ENCODE measurements around the gene IFT122. TPM values are rescaled to one million over a fixed set of nuclear protein-coding genes. Genes with fewer than 3 reads are reported as not detected.

Gene IFT122
- total RNA-seq, 3 donors from 2014 or later, result 43.2 to 60.6 (median 45.8) TPM

DNA sequence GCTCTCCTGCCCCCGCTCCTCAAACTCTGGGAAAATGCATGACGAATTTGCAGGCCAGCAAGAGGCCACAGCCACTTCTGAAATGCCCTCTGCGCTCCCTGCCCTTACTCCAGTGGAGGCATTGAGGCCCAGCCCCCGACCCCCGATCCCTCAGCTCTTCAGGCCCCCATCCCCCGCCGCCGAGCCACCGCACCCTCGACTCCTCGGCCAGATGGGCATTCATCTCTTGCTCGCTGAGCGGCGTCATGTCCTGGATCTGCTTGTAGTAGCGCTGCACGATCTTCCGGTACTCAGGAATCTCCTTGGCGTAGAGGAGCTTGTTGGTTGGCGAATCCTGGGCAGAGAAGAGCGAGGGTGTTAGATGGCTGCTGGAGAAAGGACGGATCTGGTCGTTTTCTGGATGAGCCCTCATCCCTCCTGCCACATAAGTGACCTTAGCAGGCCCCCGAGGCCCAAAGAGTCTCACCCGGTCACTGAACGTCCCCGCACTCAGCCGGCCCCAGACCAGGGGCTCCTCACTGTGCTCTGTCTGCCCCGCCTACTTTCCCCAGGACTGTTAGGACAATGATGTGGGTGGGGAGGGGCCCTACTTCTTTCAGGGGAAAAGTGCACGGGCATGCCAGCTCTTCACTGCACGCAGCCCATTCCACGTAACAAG is 117.0 kb downstream of the IFT122 start:
- Histone ChIP-seq H3K27me3 (no peaks in the 10 kb centered on the region), H3K27ac (peak overlapping the region in 1 of 2 donors; percentile 77), H3K4me3 (no peak overlapping the region), H3K4me1 (peaks cover 0 to 9% of the 10 kb centered on the region in 2 donors), H3K9me3 (no peaks in the 10 kb centered on the region), H3K36me3 (no peaks in the 10 kb centered on the region)
- no peak for TF ChIP-seq POLR2AphosphoS5 (IDR thresholded peaks at IDR 0.05)
- no peak for TF ChIP-seq POLR2A (IDR thresholded peaks at IDR 0.05)
- no peak for TF ChIP-seq CTCF (IDR thresholded peaks at IDR 0.05)
- no peak for DNase-seq (ENCODE audit: low spot score in 2 of 2)
- intact Hi-C loops (cut with DNase I; ENCODE audit: low total_unique reads), result no loop called here

GRCh38 chr3:129557548-129557894 is 117.5 kb downstream of the IFT122 start:
- no peaks in the 10 kb centered on the region for H3K9me3 ChIP-seq
- intact Hi-C loops (cut with DNase I; ENCODE audit: low total_unique reads), result no loop called here
- peaks cover 0 to 9% of the 10 kb centered on the region in 2 donors for H3K4me1 ChIP-seq
- H3K27ac ChIP-seq, result peak overlapping the region in 1 of 2 donors; percentile 77
- H3K4me3 ChIP-seq, result no peak overlapping the region
- DNase-seq (ENCODE audit: low spot score in 2 of 2), result no peak
- H3K36me3 ChIP-seq, result no peaks in the 10 kb centered on the region
- TF ChIP-seq POLR2A (IDR thresholded peaks at IDR 0.05), result no peak
- TF ChIP-seq CTCF (IDR thresholded peaks at IDR 0.05), result no peak
- peak in 1 of 3 donors; percentile 20 for TF ChIP-seq POLR2AphosphoS5 (IDR thresholded peaks at IDR 0.05)
- no peaks in the 10 kb centered on the region for H3K27me3 ChIP-seq

DNA sequence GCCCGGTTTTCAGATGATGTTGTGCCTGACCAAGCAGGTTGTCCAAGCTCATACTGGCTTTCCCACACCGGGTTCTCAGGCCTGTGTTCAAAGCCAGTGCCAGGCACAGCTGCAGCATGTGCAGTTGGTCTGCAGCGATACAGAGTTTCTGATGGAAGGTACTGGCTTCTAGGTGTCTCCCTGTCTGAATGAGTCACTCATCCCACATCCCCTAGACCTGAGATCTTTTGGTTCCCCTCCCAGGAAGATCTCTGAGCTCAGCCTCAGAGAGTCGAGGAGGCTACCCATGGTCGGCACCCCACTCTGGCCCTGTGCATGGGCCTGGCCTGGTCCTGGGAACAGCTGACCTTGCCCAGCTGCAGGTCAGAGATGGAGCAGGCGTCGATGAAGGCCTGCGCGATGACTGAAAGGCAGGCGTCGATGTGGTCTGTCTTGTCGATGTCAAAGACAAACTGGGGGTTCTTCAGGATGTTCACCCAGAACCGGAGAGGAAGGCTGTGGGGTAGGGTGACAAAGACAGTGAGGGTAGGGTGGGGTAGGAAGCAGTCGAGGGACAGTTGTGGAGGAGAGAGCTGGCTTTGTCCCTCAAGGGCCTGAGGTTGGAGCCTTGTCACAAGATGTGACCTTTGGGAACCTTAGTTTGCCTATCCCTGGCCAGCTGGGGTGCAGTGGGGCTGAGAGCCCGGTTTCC is 118.2 kb downstream of the IFT122 start:
- Histone ChIP-seq H3K27me3 (no peaks in the 10 kb centered on the region), H3K9me3 (no peaks in the 10 kb centered on the region), H3K27ac (peak overlapping the region in 1 of 2 donors; percentile 77), H3K4me1 (peaks cover 0 to 9% of the 10 kb centered on the region in 2 donors), H3K4me3 (no peak overlapping the region), H3K36me3 (no peaks in the 10 kb centered on the region)
- intact Hi-C loops (cut with DNase I; ENCODE audit: low total_unique reads), result no loop called here
- no peak for TF ChIP-seq CTCF (IDR thresholded peaks at IDR 0.05)
- no peak for DNase-seq (ENCODE audit: low spot score in 2 of 2)

DNA sequence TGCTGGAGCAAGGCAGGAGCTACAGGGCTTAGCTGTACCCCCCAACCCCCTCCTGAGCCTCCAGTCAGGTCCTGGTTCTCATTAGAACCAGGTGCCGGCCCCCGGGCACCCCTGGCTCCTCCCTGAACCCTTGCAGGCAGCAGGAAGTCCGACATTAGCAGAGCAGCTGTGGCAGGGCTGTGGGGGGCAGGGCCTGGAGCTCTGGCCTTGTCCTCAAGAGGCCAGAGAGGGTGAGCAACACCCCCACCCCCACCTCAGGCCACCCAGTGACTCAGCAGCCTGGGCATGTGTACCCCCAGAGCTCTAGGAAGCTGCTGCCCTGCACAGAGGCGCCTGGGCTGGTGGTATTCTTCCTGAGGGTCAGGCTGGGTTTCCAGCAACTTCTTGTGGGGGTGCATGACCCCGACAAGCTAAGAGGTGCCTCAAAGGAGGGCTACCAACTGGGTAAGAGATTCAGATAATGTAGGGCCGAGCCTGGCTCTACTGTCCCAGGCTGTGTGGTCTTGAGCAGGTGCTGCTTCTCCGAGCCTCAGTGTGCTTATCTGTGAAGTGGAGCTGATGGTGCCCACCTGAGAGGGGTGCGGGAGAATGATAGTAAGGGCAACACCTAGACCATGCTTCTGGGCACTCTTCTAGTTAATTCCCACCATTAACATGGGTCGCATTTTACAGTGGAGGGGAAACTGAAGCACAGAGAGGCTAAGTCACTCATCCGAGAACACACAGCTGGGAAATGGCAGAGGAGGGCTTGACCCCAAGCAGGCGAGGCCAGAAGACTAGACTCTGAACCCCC is 118.9 kb downstream of the IFT122 start:
- Histone ChIP-seq H3K27ac (peak overlapping the region in 1 of 2 donors; percentile 94), H3K27me3 (no peaks in the 10 kb centered on the region), H3K36me3 (no peaks in the 10 kb centered on the region), H3K4me3 (no peak overlapping the region), H3K4me1 (peaks cover 0 to 9% of the 10 kb centered on the region in 2 donors), H3K9me3 (no peaks in the 10 kb centered on the region)
- intact Hi-C loops (cut with DNase I; ENCODE audit: low total_unique reads), result no loop called here
- no peak for DNase-seq (ENCODE audit: low spot score in 2 of 2)
- TF ChIP-seq POLR2A (IDR thresholded peaks at IDR 0.05) (no peak), CTCF (IDR thresholded peaks at IDR 0.05) (no peak), POLR2AphosphoS5 (IDR thresholded peaks at IDR 0.05) (no peak)
